A673 (cell line): ENCODE measurements around the gene PUS10.

Source experiments
- EZH2 ChIP-seq: fragments of 200-600 bp; sonication (generic); IDR thresholded peaks from 2 replicates; pipeline ENCODE4 v1.6.1; 2017; ENCODE audit warnings: borderline replicate concordance, low read depth, mild to moderate bottlenecking, mixed read lengths, antibody characterized with exemption, low read length; ENCODE audit not compliant: poor library complexity, severe bottlenecking
- TF ChIP-seq, protein P1 (sequence below): fragments of 300-800, 200-600 bp; sonication (generic); conservative IDR thresholded peaks from 2 replicates; pipeline ENCODE4 v1.5.1; 2017; ENCODE audit warnings: low read depth, mild to moderate bottlenecking, antibody characterized with exemption, low read length, moderate library complexity, mixed read lengths

DNA sequence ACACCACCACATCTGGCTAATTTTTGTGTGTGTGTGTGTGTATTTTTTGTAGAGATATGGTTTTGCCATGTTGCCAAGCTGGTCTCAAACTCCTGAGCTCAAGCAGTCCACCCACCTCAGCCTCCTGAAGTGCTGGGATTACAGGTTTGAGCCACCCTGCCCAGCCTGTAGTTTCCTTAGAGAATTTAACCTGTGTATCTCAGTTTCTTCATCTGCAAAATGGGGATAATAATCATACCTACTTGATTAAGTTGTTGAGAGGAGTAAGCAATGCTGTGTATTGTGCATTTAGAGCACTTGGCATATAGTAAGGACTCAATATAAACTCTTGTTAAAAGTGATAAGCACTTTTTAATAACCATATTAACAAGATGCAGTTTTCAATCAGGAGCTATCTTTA is 41.3 kb upstream of the PUS10 start:
- TF ChIP-seq, protein P1, sequence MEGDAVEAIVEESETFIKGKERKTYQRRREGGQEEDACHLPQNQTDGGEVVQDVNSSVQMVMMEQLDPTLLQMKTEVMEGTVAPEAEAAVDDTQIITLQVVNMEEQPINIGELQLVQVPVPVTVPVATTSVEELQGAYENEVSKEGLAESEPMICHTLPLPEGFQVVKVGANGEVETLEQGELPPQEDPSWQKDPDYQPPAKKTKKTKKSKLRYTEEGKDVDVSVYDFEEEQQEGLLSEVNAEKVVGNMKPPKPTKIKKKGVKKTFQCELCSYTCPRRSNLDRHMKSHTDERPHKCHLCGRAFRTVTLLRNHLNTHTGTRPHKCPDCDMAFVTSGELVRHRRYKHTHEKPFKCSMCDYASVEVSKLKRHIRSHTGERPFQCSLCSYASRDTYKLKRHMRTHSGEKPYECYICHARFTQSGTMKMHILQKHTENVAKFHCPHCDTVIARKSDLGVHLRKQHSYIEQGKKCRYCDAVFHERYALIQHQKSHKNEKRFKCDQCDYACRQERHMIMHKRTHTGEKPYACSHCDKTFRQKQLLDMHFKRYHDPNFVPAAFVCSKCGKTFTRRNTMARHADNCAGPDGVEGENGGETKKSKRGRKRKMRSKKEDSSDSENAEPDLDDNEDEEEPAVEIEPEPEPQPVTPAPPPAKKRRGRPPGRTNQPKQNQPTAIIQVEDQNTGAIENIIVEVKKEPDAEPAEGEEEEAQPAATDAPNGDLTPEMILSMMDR = no peak
- no peak for TF ChIP-seq EZH2
